H9 (cell line): ENCODE results near the gene CACNA1D. TPM values are rescaled to one million over a fixed set of nuclear protein-coding genes. Genes with fewer than 3 reads are reported as not detected.

ENCODE experiments used
- DNase-seq: peaks from one replicate; pipeline ENCODE4 v3.0.0-alpha.2; 2017
- H2AFZ ChIP-seq: one replicate; pipeline ENCODE4 v1.6.1; 2013; ENCODE audit warnings: mild to moderate bottlenecking, low read length, control low read depth, moderate library complexity
- H2AK5ac ChIP-seq: 2 replicates; pipeline ENCODE4 v1.6.1; 2013; ENCODE audit warnings: low read length, control low read depth, mixed read lengths; ENCODE audit not compliant: insufficient read length
- H2BK120ac ChIP-seq: one replicate; pipeline ENCODE4 v1.6.1; 2013; ENCODE audit warnings: low read depth, mild to moderate bottlenecking, low read length, control low read depth, inconsistent platforms; ENCODE audit not compliant: poor library complexity, severe bottlenecking
- H2BK12ac ChIP-seq: 2 replicates; pipeline ENCODE4 v1.6.1; 2013; ENCODE audit warnings: low read length, control low read depth, mixed read lengths, low read depth; ENCODE audit not compliant: insufficient read length
- H2BK15ac ChIP-seq: 2 replicates; pipeline ENCODE4 v1.6.1; 2013; ENCODE audit warnings: low read depth, low read length, control low read depth
- H2BK20ac ChIP-seq: one replicate; pipeline ENCODE4 v1.6.1; 2013; ENCODE audit warnings: low read depth, mild to moderate bottlenecking, low read length, control low read depth, inconsistent platforms; ENCODE audit not compliant: poor library complexity, severe bottlenecking
- H2BK5ac ChIP-seq: 2 replicates; pipeline ENCODE4 v1.6.1; 2013; ENCODE audit warnings: low read length, control low read depth, mixed read lengths; ENCODE audit not compliant: insufficient read length
- H3K14ac ChIP-seq: 2 replicates; pipeline ENCODE4 v1.6.1; 2013; ENCODE audit warnings: low read length, control low read depth; ENCODE audit not compliant: insufficient read depth
- H3K18ac ChIP-seq: 2 replicates; pipeline ENCODE4 v1.6.1; 2013; ENCODE audit warnings: low read depth, mild to moderate bottlenecking, mixed read lengths, low read length, control low read depth; ENCODE audit not compliant: insufficient read length
- H3K23ac ChIP-seq: 2 replicates; pipeline ENCODE4 v1.6.1; 2013; ENCODE audit warnings: low read length, control low read depth, mixed read lengths, low read depth; ENCODE audit not compliant: insufficient read length
- H3K23me2 ChIP-seq: 2 replicates; pipeline ENCODE4 v1.6.1; 2013; ENCODE audit warnings: low read depth, mild to moderate bottlenecking, mixed read lengths, low read length, control low read depth; ENCODE audit not compliant: insufficient read length, poor library complexity, severe bottlenecking
- H3K27ac ChIP-seq: 2 replicates; pipeline ENCODE4 v1.5.1; 2013; ENCODE audit warnings: low read length, control low read depth, mixed read lengths, low read depth; ENCODE audit not compliant: insufficient read length
- H3K27me3 ChIP-seq: 2 replicates; pipeline ENCODE4 v1.6.1; 2013; ENCODE audit warnings: low read length, control low read depth, inconsistent platforms; ENCODE audit not compliant: insufficient read depth
- H3K4ac ChIP-seq: 2 replicates; pipeline ENCODE4 v1.6.1; 2013; ENCODE audit warnings: low read depth, mild to moderate bottlenecking, control low read depth, inconsistent platforms, low read length, moderate library complexity
- H3K4me1 ChIP-seq: 2 replicates; pipeline ENCODE4 v1.6.1; 2013; ENCODE audit warnings: low read length, control low read depth, inconsistent platforms; ENCODE audit not compliant: insufficient read depth
- H3K4me2 ChIP-seq: 2 replicates; pipeline ENCODE4 v1.6.1; 2013; ENCODE audit warnings: low read length, control low read depth, mixed read lengths; ENCODE audit not compliant: insufficient read length, insufficient read depth
- H3K56ac ChIP-seq: 2 replicates; pipeline ENCODE4 v1.6.1; 2013; ENCODE audit warnings: low read depth, mild to moderate bottlenecking, mixed read lengths, low read length, control low read depth; ENCODE audit not compliant: insufficient read length
- H3K79me1 ChIP-seq: 2 replicates; pipeline ENCODE4 v1.6.1; 2013; ENCODE audit warnings: low read depth, mild to moderate bottlenecking, moderate library complexity, low read length, control low read depth, inconsistent platforms; ENCODE audit not compliant: insufficient read depth, poor library complexity, severe bottlenecking
- H3K79me2 ChIP-seq: 2 replicates; pipeline ENCODE4 v1.6.1; 2013; ENCODE audit warnings: low read length, control low read depth, inconsistent platforms; ENCODE audit not compliant: insufficient read depth
- H3K9ac ChIP-seq: 2 replicates; pipeline ENCODE4 v1.6.1; 2013; ENCODE audit warnings: low read length, control low read depth, mixed read lengths; ENCODE audit not compliant: insufficient read length; ENCODE audit errors: extremely low read depth
- H3K9me3 ChIP-seq: one replicate; pipeline ENCODE4 v1.6.1; 2013; ENCODE audit warnings: low read depth, low read length, inconsistent platforms; ENCODE audit not compliant: control insufficient read depth
- H3T11ph ChIP-seq: one replicate; pipeline ENCODE4 v1.6.1; 2013; ENCODE audit warnings: mild to moderate bottlenecking, low read length, control low read depth, inconsistent platforms
- H4K20me1 ChIP-seq: one replicate; pipeline ENCODE4 v1.6.1; 2013; ENCODE audit not compliant: control insufficient read depth, insufficient read length, insufficient read depth
- H4K5ac ChIP-seq: 2 replicates; pipeline ENCODE4 v1.6.1; 2013; ENCODE audit warnings: low read depth, mild to moderate bottlenecking, mixed read lengths, low read length, control low read depth; ENCODE audit not compliant: insufficient read length
- H4K8ac ChIP-seq: replicated peaks from 2 replicates; pipeline ENCODE4 v1.6.1; 2013; ENCODE audit warnings: low read length, control low read depth, mixed read lengths, low read depth; ENCODE audit not compliant: insufficient read length
- H4K91ac ChIP-seq: 2 replicates; pipeline ENCODE4 v1.6.1; 2013; ENCODE audit warnings: low read depth, mild to moderate bottlenecking, moderate library complexity, mixed read lengths, low read length, control low read depth; ENCODE audit not compliant: insufficient read length
- H3K27ac Mint-ChIP-seq, 3 experiments: 2 replicates in 2 of 3; 3 replicates in 1 of 3; pipeline ENCODE4 v1.8.0; 2020 to 2021; ENCODE audit warnings: mixed read lengths in 3 of 3, mild to moderate bottlenecking in 1 of 3, moderate library complexity in 1 of 3
- H3K27me3 Mint-ChIP-seq: 2 replicates; pipeline ENCODE4 v1.8.0; 2021; ENCODE audit warnings: low read depth, mild to moderate bottlenecking, moderate library complexity, mixed read lengths
- H3K36me3 Mint-ChIP-seq, 3 experiments: 2 replicates in 2 of 3; 3 replicates in 1 of 3; pipeline ENCODE4 v1.8.0; 2020 to 2021; ENCODE audit warnings: low read depth in 3 of 3, mixed read lengths in 3 of 3; ENCODE audit not compliant: insufficient read depth in 1 of 3
- H3K4me1 Mint-ChIP-seq, 2 experiments: 2 replicates each; pipeline ENCODE4 v1.8.0; 2020; ENCODE audit warnings: mixed read lengths in 2 of 2
- H3K4me3 Mint-ChIP-seq, 2 experiments: 2 replicates in 1 of 2; 3 replicates in 1 of 2; pipeline ENCODE4 v1.8.0; 2020 to 2021; ENCODE audit warnings: mild to moderate bottlenecking in 2 of 2, mixed read lengths in 2 of 2, moderate library complexity in 1 of 2
- H3K9me3 Mint-ChIP-seq, 2 experiments: 2 replicates in 1 of 2; 3 replicates in 1 of 2; pipeline ENCODE4 v1.8.0; 2020; ENCODE audit warnings: mild to moderate bottlenecking in 2 of 2, mixed read lengths in 2 of 2, moderate library complexity in 1 of 2
- WGBS: extraction: QIAGEN DNeasy Blood & Tissue Kit; methylation state at CpG from one replicate; pipeline ENCODE4 v1.1.7; 2013; ENCODE audit warnings: missing lambda C conversion rate, low lambda C conversion rate, mixed read lengths; ENCODE audit not compliant: insufficient read length; ENCODE audit errors: extremely low coverage; 5-methylcytosine and 5-hydroxymethylcytosine counted together
- total RNA-seq: library from RNA; stranded (reverse); gene quantifications from 2 replicates; pipeline ENCODE4 v1.2.1, GENCODE V29; 2021
- TF ChIP-seq, protein P1 (sequence below): fragments of 200-600 bp; sonication (generic); conservative IDR thresholded peaks from 3 replicates; pipeline ENCODE4 v1.8.0; 2021; ENCODE audit warnings: antibody characterized with exemption, mild to moderate bottlenecking

Gene CACNA1D
- total RNA-seq, 1 experiment from 2014 or later, result 3.5 TPM

GRCh38 chr3:53713626-53714025, 219.2 kb downstream of the CACNA1D start:
- no peak overlapping the region for H4K5ac ChIP-seq
- H4K91ac ChIP-seq, result no peak overlapping the region
- no peak overlapping the region for H3K14ac ChIP-seq
- no peak overlapping the region for H2BK15ac ChIP-seq
- no peak overlapping the region for H4K8ac ChIP-seq
- no peaks in the 10 kb centered on the region for H3K23me2 ChIP-seq
- no peaks in the 10 kb centered on the region for H4K20me1 ChIP-seq
- H3K4me2 ChIP-seq, result no peak overlapping the region
- no peak overlapping the region for H2BK120ac ChIP-seq
- no peak overlapping the region for H2AFZ ChIP-seq
- no peak overlapping the region for H3K18ac ChIP-seq
- no CpG with 5 or more reads among the region's 2 CpGs for WGBS
- H3K4me1 Mint-ChIP-seq, result peaks cover 13 to 17% of the 10 kb centered on the region in 2 experiments
- H2BK20ac ChIP-seq, result no peak overlapping the region
- no peak overlapping the region for H2BK12ac ChIP-seq
- H3K36me3 Mint-ChIP-seq, result no peaks in the 10 kb centered on the region
- no peaks in the 10 kb centered on the region for H3K79me2 ChIP-seq
- TF ChIP-seq, protein P1, sequence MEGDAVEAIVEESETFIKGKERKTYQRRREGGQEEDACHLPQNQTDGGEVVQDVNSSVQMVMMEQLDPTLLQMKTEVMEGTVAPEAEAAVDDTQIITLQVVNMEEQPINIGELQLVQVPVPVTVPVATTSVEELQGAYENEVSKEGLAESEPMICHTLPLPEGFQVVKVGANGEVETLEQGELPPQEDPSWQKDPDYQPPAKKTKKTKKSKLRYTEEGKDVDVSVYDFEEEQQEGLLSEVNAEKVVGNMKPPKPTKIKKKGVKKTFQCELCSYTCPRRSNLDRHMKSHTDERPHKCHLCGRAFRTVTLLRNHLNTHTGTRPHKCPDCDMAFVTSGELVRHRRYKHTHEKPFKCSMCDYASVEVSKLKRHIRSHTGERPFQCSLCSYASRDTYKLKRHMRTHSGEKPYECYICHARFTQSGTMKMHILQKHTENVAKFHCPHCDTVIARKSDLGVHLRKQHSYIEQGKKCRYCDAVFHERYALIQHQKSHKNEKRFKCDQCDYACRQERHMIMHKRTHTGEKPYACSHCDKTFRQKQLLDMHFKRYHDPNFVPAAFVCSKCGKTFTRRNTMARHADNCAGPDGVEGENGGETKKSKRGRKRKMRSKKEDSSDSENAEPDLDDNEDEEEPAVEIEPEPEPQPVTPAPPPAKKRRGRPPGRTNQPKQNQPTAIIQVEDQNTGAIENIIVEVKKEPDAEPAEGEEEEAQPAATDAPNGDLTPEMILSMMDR, result no peak
- no peak overlapping the region for H3K9ac ChIP-seq
- H3K4ac ChIP-seq, result no peak overlapping the region
- H3K9me3 Mint-ChIP-seq, result no peaks in the 10 kb centered on the region
- no peak overlapping the region for H3K23ac ChIP-seq
- no peaks in the 10 kb centered on the region for H3K79me1 ChIP-seq
- no peak overlapping the region for H3K27ac Mint-ChIP-seq
- no peak overlapping the region for H3K4me3 Mint-ChIP-seq
- H3K27ac ChIP-seq, result no peak overlapping the region
- H2AK5ac ChIP-seq, result no peak overlapping the region
- no peak overlapping the region for H3K56ac ChIP-seq
- H3K27me3 ChIP-seq, result no peaks in the 10 kb centered on the region
- no peaks in the 10 kb centered on the region for H3K9me3 ChIP-seq
- no peak overlapping the region for H3T11ph ChIP-seq
- no peak for DNase-seq
- no peaks in the 10 kb centered on the region; the same call in none of the 2 replicates for H3K27me3 Mint-ChIP-seq
- no peak overlapping the region for H2BK5ac ChIP-seq
- H3K4me1 ChIP-seq, result peaks cover under 1% of the 10 kb centered on the region; the same call in 1 of the 2 replicates
